ENCODE measurements around the gene CTNNAL1. TPM values are rescaled to one million over a fixed set of nuclear protein-coding genes. Genes with fewer than 3 reads are reported as not detected.

The CTNNAL1 gene
- polyA plus RNA-seq, 1 donor from 2014 or later = 24.7 TPM

- H3K36me3 ChIP-seq (ENCODE audit: insufficient read depth, low read length) = no peaks in the 10 kb centered on the region
- no peak overlapping the region for H3K4me2 ChIP-seq (ENCODE audit: low read length)
- no peaks in the 10 kb centered on the region for H3K79me2 ChIP-seq (replicated peaks; ENCODE audit: insufficient read depth, low read length)
- no peak overlapping the region for H3K9ac ChIP-seq (ENCODE audit: low read length)
- no peaks in the 10 kb centered on the region for H3K9me2 ChIP-seq (ENCODE audit: insufficient read depth, low read length)
- H3K27ac ChIP-seq (ENCODE audit: low read length) = no peak overlapping the region
- H3K9me3 ChIP-seq (ENCODE audit: low read length) = no peaks in the 10 kb centered on the region
- no peak overlapping the region for H3K4me3 ChIP-seq (ENCODE audit: low read length)
- no peak for TF ChIP-seq REST (IDR thresholded peaks at IDR 0.05; ENCODE audit: borderline replicate concordance)
- TF ChIP-seq TAF1 (IDR thresholded peaks at IDR 0.05; ENCODE audit: low read depth) = no peak
- TF ChIP-seq POLR2AphosphoS5 (IDR thresholded peaks at IDR 0.05) = no peak
- no peak for TF ChIP-seq EP300 (conservative IDR thresholded peaks at IDR 0.05; ENCODE audit: poor library complexity, severe bottlenecking)
- TF ChIP-seq SMC3 (conservative IDR thresholded peaks at IDR 0.05; ENCODE audit: poor library complexity) = no peak
- no peak for TF ChIP-seq CTCF (IDR thresholded peaks at IDR 0.05; ENCODE audit: poor library complexity, severe bottlenecking)
- no peak for TF ChIP-seq EZH2 (IDR thresholded peaks at IDR 0.05; ENCODE audit: borderline replicate concordance, insufficient read depth, low read length, poor library complexity, severe bottlenecking)
- no peak for TF ChIP-seq MXI1 (conservative IDR thresholded peaks at IDR 0.05; ENCODE audit: poor library complexity, severe bottlenecking)
- H3K27me3 ChIP-seq (ENCODE audit: insufficient read depth, low read depth, low read length) = no peaks in the 10 kb centered on the region
- H3F3A ChIP-seq (ENCODE audit: insufficient read depth, low read length, poor library complexity, severe bottlenecking) = no peaks in the 10 kb centered on the region
- no peak overlapping the region for H2AFZ ChIP-seq (ENCODE audit: low read depth, low read length)
- no peaks in the 10 kb centered on the region for H4K20me1 ChIP-seq (ENCODE audit: insufficient read depth)
Measured at GRCh38 chr9:108904161-108904560, 109.1 kb downstream of the CTNNAL1 start.

- no peaks in the 10 kb centered on the region for H3K27me3 ChIP-seq (ENCODE audit: insufficient read depth, low read depth, low read length)
- no peaks in the 10 kb centered on the region for H4K20me1 ChIP-seq (ENCODE audit: insufficient read depth)
- no peaks in the 10 kb centered on the region for H3K36me3 ChIP-seq (ENCODE audit: insufficient read depth, low read length)
- no peak overlapping the region for H3K27ac ChIP-seq (ENCODE audit: low read length)
- no peaks in the 10 kb centered on the region for H3F3A ChIP-seq (ENCODE audit: insufficient read depth, low read length, poor library complexity, severe bottlenecking)
- TF ChIP-seq TAF1 (IDR thresholded peaks at IDR 0.05; ENCODE audit: low read depth) (no peak), EZH2 (IDR thresholded peaks at IDR 0.05; ENCODE audit: borderline replicate concordance, insufficient read depth, low read length, poor library complexity, severe bottlenecking) (no peak), SMC3 (conservative IDR thresholded peaks at IDR 0.05; ENCODE audit: poor library complexity) (no peak), REST (IDR thresholded peaks at IDR 0.05; ENCODE audit: borderline replicate concordance) (no peak), EP300 (conservative IDR thresholded peaks at IDR 0.05; ENCODE audit: poor library complexity, severe bottlenecking) (no peak), MXI1 (conservative IDR thresholded peaks at IDR 0.05; ENCODE audit: poor library complexity, severe bottlenecking) (no peak), RAD21 (conservative IDR thresholded peaks at IDR 0.05) (no peak), CTCF (IDR thresholded peaks at IDR 0.05; ENCODE audit: poor library complexity, severe bottlenecking) (no peak), POLR2AphosphoS5 (IDR thresholded peaks at IDR 0.05) (no peak)
- no peaks in the 10 kb centered on the region for H3K79me2 ChIP-seq (replicated peaks; ENCODE audit: insufficient read depth, low read length)
- no peak overlapping the region for H3K4me2 ChIP-seq (ENCODE audit: low read length)
- no peak overlapping the region for H3K9ac ChIP-seq (ENCODE audit: low read length)
- no peak overlapping the region for H2AFZ ChIP-seq (ENCODE audit: low read depth, low read length)
- H3K9me3 ChIP-seq (ENCODE audit: low read length) = no peaks in the 10 kb centered on the region
- H3K9me2 ChIP-seq (ENCODE audit: insufficient read depth, low read length) = no peaks in the 10 kb centered on the region
- H3K4me3 ChIP-seq (ENCODE audit: low read length) = no peak overlapping the region
Measured at GRCh38 chr9:108903420-108904103, 109.7 kb downstream of the CTNNAL1 start.
